Measurements from ENCODE around the gene WNT3A. TPM values are rescaled to one million over a fixed set of nuclear protein-coding genes. Genes with fewer than 3 reads are reported as not detected.
A peak's percentile ranks its signal among the peaks of the same experiment; 100 is the strongest.
"Not testable (repeated sequence)": the region's sequence is repeated elsewhere in the genome, so short reads cannot be mapped to it uniquely, and the experiment has no call there.

The WNT3A gene, protein sequence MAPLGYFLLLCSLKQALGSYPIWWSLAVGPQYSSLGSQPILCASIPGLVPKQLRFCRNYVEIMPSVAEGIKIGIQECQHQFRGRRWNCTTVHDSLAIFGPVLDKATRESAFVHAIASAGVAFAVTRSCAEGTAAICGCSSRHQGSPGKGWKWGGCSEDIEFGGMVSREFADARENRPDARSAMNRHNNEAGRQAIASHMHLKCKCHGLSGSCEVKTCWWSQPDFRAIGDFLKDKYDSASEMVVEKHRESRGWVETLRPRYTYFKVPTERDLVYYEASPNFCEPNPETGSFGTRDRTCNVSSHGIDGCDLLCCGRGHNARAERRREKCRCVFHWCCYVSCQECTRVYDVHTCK
- total RNA-seq (not detected in 2 replicates), polyA plus RNA-seq (0.12 TPM in 1 of 2 replicates, not detected in the other)

DNA sequence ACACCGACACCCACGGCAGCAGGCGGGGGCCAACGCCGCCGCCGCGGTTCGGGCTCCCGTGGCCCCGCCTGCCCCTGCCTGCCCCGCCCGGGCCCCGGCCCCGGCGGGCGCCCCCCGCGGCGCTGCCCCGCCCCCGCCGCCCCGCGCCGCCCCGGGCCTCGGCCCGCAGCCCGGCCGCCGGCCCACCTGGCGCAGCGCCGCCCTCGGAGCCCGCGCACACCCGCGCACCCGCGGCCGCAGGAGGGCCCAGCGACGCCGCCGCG, at the start of gene WNT3A:
Gene WNT3A, plus strand, starts transcription at position 213 of the 263 bp plus-strand sequence. CDS start 131 bp downstream, outside the sequence.
- Histone ChIP-seq H3K36me3 (no peaks in the 10 kb centered on the region), H3K4me3 (peak within 1 kb of the TSS; percentile 9), H3K27ac (no peak within 1 kb of the TSS), H3K9me3 (ENCODE audit: low read depth) (no peaks in the 10 kb centered on the region), H3K27me3 (peaks cover 90% of the 10 kb centered on the region), H3K4me1 (ENCODE audit: low read depth) (no peaks in the 10 kb centered on the region)
- no peak for DNase-seq (ENCODE audit: low read depth in 1 of 2, low spot score in 1 of 2)
- TF ChIP-seq, protein P1, sequence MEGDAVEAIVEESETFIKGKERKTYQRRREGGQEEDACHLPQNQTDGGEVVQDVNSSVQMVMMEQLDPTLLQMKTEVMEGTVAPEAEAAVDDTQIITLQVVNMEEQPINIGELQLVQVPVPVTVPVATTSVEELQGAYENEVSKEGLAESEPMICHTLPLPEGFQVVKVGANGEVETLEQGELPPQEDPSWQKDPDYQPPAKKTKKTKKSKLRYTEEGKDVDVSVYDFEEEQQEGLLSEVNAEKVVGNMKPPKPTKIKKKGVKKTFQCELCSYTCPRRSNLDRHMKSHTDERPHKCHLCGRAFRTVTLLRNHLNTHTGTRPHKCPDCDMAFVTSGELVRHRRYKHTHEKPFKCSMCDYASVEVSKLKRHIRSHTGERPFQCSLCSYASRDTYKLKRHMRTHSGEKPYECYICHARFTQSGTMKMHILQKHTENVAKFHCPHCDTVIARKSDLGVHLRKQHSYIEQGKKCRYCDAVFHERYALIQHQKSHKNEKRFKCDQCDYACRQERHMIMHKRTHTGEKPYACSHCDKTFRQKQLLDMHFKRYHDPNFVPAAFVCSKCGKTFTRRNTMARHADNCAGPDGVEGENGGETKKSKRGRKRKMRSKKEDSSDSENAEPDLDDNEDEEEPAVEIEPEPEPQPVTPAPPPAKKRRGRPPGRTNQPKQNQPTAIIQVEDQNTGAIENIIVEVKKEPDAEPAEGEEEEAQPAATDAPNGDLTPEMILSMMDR (IDR thresholded peaks at IDR 0.05; ENCODE audit: low read depth, low read length): no peak

DNA sequence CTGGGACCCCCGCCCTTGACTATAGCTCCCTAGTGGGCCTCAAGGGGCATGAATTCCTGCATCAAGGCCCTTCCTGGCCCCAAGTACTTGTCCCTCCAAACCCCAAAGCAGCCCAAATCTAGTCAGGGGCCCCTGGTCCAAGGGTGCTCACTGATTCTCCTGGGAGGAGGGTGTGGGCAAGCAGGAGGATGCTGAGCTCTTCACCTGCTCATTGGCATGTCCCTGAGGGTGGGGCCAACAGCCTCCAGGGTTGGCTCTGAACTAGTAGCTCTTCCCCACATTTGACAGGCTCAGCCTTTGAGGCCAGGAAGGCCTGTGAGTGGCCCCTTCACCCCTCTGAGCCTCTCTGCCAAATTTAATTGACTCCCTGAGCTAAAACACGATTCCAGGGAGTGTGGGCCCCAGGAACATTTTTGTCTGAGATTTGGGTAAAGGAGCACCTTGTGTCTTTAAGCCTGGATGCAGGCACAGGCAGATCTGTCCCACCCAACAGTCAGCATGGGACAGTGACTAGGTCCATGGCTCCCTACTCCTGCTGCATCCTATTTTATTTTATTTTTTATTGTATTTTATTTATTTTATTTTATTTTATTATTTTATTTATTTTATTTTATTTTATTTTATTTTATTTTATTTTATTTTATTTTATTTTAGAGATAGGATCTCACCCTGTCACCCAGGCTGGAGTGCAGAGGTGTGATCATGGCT, 48.0 kb upstream of the WNT3A start:
- TF ChIP-seq, protein P1 (IDR thresholded peaks at IDR 0.05; ENCODE audit: low read depth, low read length): no peak

DNA sequence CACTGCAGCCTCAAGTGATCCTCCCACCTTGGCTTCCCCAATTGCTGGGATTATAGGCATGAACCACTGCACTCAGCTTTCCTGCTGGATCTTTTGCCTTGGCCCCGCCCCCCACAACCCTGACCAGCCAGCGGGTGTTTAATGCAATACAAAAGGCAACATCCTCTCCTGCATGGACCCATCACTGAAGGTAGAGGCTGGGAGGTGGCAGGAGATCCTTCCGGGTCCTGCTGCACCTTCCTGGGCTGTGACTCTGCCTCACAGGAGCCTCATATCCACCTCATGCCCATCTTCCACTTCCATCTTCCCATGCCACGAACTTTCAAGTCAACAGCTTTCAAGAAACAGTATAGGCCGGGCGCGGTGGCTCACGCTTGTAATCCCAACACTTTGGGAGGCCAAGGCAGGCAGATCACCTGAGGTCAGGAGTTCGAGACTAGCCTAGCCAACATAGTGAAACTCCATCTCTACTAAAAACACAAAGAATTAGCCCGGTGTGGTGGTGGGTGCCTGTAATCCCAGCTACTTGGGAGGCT, 47.4 kb upstream of the WNT3A start:
- TF ChIP-seq, protein P1 (IDR thresholded peaks at IDR 0.05; ENCODE audit: low read depth, low read length): no peak
- DNase-seq (ENCODE audit: low read depth in 1 of 2, low spot score in 1 of 2): no peak
- Histone ChIP-seq H3K27ac (no peak overlapping the region), H3K36me3 (no peaks in the 10 kb centered on the region), H3K27me3 (no peaks in the 10 kb centered on the region), H3K4me3 (no peak overlapping the region), H3K4me1 (ENCODE audit: low read depth) (no peaks in the 10 kb centered on the region), H3K9me3 (ENCODE audit: low read depth) (no peaks in the 10 kb centered on the region)

More for the DNA sequence above, 48.0 kb upstream of the WNT3A start:
- DNase-seq (ENCODE audit: low read depth in 1 of 2, low spot score in 1 of 2): no peak
- H3K4me3 ChIP-seq: no peak overlapping the region
- H3K27me3 ChIP-seq: no peaks in the 10 kb centered on the region
- no peaks in the 10 kb centered on the region for H3K9me3 ChIP-seq (ENCODE audit: low read depth)
- no peak overlapping the region for H3K27ac ChIP-seq
- no peaks in the 10 kb centered on the region for H3K36me3 ChIP-seq
- H3K4me1 ChIP-seq (ENCODE audit: low read depth): no peaks in the 10 kb centered on the region

DNA sequence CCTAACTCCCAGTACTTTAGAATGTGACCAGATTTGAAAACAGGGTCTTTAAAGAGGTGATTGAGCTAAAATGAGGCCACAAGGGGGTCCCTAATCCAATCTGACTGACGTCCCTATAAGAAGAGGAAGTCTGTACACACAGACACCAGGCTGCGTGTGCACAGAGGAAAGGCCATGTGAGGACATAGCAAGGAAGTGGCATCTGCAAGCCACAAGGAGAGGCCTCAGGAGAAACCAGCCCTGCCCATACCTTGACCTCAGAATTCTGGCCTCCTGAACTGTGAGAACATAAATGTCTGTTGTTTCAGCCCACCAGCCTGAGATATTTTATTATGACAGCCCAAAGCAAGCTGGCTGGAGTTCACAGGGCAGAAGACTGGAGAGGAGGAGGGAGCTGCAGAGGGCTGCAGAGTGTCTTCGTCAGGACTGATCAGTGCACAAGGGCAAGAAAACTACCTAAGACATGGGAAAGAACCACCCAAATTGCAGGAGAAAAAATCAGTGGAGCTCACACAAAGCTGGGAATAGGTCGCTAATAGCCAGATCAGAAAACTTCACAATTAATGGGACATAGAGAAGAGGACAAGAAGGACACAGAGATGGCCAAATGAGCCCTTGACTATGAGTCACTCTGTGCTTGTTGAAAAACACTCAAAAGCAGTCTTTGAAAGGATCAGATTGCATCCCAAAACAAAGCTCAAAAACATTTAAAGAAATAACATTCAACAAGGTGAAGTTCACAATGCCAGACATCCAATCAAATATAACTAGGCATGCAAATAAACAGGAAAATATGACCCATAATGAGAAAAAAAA, 44.9 kb upstream of the WNT3A start:
- Histone ChIP-seq H3K9me3 (ENCODE audit: low read depth) (no peaks in the 10 kb centered on the region), H3K4me3 (no peak overlapping the region), H3K4me1 (ENCODE audit: low read depth) (no peaks in the 10 kb centered on the region), H3K27me3 (no peaks in the 10 kb centered on the region), H3K36me3 (no peaks in the 10 kb centered on the region), H3K27ac (no peak overlapping the region)
- DNase-seq (ENCODE audit: low read depth in 1 of 2, low spot score in 1 of 2): no peak
- TF ChIP-seq, protein P1 (IDR thresholded peaks at IDR 0.05; ENCODE audit: low read depth, low read length): no peak

DNA sequence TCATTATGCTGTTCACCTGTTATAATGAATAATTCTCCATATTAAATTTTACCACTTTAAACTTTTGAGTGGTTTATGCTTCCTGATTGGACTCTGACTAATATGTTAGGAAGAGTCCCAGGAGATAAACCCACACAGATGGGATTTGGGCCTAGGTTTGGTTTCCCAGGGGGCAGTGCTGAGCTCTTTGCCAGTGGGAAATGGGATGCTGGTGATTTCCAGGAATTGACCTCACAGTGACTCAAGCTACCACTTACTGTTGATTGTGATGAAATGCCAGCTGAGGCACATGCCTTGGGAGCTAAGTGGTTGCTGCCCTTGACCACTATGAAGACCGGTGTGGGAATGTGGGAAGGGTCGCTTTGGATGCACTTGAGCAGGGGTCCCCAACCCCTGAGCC, 40.1 kb upstream of the WNT3A start:
- not testable (repeated sequence) for H3K27ac ChIP-seq; H3K27me3 ChIP-seq; H3K4me1 ChIP-seq (ENCODE audit: low read depth); H3K36me3 ChIP-seq; H3K4me3 ChIP-seq; H3K9me3 ChIP-seq (ENCODE audit: low read depth)
- DNase-seq (ENCODE audit: low read depth in 1 of 2, low spot score in 1 of 2): peak in 1 of 2 donors; percentile 61

DNA sequence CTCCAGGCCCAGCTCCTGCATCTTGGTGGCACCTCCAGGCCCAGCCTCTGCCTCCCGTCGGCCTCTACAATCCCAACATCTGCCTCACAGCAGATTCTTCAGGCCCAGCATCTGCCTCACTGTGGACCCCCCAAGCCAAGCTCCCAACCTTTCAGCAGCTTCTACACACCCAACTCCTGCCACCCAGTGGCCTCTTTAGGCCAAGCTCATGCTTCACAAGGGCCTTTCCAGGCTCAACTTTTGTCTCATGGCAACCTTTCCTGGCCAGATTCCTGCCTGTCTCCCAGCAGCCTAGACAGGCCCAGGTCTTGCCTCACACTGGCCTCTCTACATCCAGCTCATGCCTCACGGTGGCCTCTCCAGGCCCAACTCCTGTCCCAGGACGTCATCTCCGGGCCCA, 39.0 kb upstream of the WNT3A start:
- not testable (repeated sequence) for H3K36me3 ChIP-seq; H3K4me3 ChIP-seq; H3K27me3 ChIP-seq; H3K27ac ChIP-seq; DNase-seq (ENCODE audit: low read depth in 1 of 2, low spot score in 1 of 2); H3K9me3 ChIP-seq (ENCODE audit: low read depth); H3K4me1 ChIP-seq (ENCODE audit: low read depth)

DNA sequence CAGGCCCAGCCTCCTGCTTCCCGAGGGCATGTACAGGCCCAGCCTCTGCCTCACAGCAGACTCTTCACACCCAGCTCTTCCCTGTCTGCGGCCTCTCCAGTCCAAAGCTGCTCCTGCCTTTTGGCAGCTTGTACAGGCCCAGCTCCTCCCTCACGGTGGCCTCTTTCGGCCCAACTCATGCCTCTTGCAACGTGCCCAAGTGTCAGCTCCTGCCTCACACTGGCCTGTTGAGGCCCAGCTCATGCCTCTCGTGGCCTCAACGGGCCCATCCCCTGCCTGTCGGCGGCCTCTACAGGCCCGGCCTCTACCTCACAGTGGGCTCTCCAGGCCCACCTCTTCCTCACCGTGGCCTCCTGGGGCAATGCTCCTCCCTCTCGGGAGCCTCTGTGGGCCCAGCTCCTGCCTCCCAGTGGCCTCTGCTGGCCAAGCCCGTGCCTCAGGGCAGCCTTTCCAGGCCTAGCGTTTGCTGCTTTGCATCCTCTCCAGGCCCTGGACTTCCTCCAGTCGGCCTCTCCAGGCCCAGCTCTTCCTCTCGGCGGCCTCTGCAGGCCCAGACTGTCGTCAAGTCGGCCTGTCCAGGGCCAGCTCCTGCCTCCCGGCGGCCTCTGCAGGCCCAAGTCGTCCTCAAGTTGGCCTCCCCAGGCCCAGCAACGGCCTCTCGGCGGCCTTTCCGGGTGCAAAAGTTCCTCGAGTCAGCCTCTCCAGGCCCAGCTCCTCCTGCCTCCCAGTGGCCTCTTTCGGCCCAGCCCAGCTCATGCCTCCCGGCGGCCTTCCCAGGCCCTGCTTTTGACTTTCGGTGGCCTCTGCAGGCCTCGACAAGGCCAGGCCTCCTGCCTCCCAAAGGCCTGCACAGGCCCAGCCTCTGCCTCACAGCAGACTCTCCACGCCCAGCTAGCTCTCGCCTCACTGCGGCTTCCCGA, 36.5 kb upstream of the WNT3A start:
- not testable (repeated sequence) for H3K4me3 ChIP-seq; H3K27ac ChIP-seq; H3K27me3 ChIP-seq; H3K9me3 ChIP-seq (ENCODE audit: low read depth); H3K36me3 ChIP-seq; DNase-seq (ENCODE audit: low read depth in 1 of 2, low spot score in 1 of 2); H3K4me1 ChIP-seq (ENCODE audit: low read depth)

DNA sequence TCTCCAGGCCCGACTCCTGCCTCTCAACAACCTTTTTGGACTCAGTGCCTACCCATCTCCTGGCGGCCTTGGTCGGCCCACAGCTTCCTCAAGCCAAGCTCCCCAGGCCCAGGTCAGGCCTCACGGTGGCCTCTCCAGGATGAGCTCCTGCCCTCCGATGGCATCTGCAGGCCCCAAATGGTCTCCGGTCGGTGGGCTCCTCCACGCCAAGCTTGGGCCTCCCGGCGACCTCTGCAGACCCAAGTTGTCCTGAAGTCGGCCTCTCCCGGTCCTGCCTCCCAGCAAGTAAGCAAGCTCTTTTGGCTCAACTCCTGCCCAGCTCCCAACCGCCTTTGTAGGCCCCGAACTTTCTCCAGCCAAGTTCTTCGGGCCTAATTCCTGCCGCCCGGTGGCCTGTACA, 35.6 kb upstream of the WNT3A start:
- H3K9me3 ChIP-seq (ENCODE audit: low read depth): not testable (repeated sequence)

More for the DNA sequence above, 35.6 kb upstream of the WNT3A start:
- H3K36me3 ChIP-seq; H3K4me1 ChIP-seq (ENCODE audit: low read depth); H3K27ac ChIP-seq; DNase-seq (ENCODE audit: low read depth in 1 of 2, low spot score in 1 of 2); H3K4me3 ChIP-seq; H3K27me3 ChIP-seq: not testable (repeated sequence)
